ENCODE measurements around the gene EVI5.
A peak's percentile ranks its signal among the peaks of the same experiment; 100 is the strongest.

EVI5 gene

DNA sequence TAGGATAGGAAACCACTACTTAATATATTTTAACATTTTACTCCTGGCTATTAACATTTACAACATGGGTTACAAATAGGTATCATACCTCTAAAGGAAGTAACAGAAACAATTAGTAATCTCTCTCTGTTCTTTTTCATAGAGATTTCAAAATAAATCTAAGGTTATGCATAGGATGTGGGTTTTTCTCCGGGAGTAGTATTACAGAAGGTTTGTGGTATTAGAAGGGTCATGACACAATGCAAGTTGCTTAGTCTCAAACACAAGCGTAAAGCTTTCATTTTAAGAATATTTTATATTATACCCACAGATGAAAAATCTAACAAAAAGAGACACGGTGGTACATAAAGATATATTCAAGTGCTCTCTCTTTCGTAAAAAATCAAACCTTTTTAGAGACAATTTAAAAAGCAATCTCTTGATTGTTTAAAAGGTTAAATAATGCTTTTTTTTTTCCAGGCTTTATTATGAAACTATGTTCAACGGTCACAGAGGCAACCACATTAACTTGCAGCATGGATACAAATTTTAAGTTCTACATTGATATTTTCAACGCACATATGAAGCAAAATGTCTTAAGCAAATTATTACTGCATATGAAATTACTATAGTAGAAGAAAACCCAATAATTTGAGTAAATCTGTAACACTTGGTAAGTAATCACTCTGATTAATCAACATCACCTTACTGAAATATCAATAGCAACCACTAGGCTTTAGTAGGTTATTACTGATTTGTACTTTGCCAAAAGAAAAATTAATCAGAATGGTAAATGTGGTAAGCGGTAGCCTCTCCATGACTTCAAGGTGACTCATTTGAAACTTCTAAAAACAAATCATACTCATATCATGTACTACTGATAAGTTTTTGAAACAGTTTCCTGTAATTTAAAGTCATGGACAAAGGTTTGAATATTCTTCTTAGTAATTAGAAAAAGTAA is 200.8 kb downstream of the EVI5 start:
- DNase-seq (ENCODE audit: low read depth), result peak; percentile 77
- TF ChIP-seq, protein P1, sequence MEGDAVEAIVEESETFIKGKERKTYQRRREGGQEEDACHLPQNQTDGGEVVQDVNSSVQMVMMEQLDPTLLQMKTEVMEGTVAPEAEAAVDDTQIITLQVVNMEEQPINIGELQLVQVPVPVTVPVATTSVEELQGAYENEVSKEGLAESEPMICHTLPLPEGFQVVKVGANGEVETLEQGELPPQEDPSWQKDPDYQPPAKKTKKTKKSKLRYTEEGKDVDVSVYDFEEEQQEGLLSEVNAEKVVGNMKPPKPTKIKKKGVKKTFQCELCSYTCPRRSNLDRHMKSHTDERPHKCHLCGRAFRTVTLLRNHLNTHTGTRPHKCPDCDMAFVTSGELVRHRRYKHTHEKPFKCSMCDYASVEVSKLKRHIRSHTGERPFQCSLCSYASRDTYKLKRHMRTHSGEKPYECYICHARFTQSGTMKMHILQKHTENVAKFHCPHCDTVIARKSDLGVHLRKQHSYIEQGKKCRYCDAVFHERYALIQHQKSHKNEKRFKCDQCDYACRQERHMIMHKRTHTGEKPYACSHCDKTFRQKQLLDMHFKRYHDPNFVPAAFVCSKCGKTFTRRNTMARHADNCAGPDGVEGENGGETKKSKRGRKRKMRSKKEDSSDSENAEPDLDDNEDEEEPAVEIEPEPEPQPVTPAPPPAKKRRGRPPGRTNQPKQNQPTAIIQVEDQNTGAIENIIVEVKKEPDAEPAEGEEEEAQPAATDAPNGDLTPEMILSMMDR (IDR thresholded peaks at IDR 0.05; ENCODE audit: low read length, missing control alignments), result peak; percentile 8
- H3K4me3 ChIP-seq (replicated peaks; ENCODE audit: low read depth, low read length), result peak overlapping the region; percentile 40

DNA sequence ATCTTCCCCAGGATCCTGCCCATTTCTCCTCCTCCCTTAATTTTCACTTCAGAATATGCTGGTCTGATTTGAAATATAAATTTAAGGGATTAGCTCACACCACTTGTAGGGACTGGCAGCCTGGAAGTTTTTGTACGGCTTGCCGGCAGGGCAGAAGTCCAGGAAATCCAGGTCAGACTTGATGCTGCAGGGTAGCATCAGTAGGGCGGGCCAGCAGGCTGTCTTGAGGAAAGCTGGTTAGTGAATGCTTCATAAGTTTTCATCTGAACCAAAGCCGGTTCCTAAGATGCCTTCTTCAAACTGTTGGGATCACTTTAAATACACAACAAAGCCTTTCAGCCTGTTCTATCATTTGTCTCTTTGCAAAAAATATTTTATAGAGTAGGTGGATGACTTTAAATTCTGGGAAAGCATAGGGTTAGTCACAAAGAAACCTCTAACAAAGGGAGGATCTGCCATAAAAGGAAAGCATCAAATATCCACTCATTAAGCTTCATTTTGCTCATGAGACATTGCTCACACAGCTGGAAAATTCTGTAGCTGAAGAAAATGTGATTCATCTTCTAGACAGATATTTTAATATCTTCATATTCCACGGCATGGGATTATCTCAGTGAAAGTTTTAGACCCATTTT is 207.5 kb downstream of the EVI5 start:
- H3K4me3 ChIP-seq (replicated peaks; ENCODE audit: low read depth, low read length), result no peak overlapping the region
- TF ChIP-seq, protein P1 (IDR thresholded peaks at IDR 0.05; ENCODE audit: low read length, missing control alignments), result no peak
- DNase-seq (ENCODE audit: low read depth), result peak; percentile 56

DNA sequence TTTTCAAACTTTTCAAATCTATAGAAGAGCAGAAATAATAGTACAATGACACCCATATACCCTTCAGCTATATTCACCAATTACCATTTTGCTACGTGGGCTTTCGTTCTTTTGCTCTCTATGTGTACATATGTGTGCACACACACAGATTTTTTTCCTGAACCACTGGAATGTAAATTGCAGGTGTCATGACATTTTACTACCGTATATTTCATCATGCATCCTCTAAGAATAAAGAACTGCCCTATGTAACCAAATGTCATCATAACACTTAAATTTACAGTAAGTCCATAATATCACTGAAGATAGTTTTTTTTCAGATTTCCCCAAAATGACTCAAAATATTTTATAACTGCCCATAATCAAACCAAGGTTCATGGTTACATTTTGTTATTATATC is 209.8 kb downstream of the EVI5 start:
- TF ChIP-seq, protein P1 (IDR thresholded peaks at IDR 0.05; ENCODE audit: low read length, missing control alignments), result no peak
- no peak overlapping the region for H3K4me3 ChIP-seq (replicated peaks; ENCODE audit: low read depth, low read length)
- DNase-seq (ENCODE audit: low read depth), result no peak

DNA sequence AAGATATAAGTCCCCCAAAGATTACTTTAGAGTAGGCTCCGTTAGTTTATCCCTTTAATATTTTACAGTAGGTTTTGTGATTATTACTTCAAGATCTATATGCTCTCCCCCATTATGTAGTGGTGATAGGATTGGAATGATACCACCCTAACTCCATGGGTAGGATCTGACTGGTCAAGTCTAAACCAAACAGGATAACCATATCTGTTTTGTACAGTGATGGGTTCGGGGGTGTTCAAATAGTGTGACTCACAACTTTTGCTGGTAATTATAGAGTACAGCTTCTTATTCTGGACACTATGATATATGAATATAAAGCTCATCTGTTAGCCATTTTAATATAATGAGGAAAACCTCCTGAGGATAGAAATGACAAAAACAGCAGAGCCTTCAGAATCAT is 212.4 kb downstream of the EVI5 start:
- no peak for DNase-seq (ENCODE audit: low read depth)
- TF ChIP-seq, protein P1 (IDR thresholded peaks at IDR 0.05; ENCODE audit: low read length, missing control alignments), result no peak
- H3K4me3 ChIP-seq (replicated peaks; ENCODE audit: low read depth, low read length), result no peak overlapping the region

DNA sequence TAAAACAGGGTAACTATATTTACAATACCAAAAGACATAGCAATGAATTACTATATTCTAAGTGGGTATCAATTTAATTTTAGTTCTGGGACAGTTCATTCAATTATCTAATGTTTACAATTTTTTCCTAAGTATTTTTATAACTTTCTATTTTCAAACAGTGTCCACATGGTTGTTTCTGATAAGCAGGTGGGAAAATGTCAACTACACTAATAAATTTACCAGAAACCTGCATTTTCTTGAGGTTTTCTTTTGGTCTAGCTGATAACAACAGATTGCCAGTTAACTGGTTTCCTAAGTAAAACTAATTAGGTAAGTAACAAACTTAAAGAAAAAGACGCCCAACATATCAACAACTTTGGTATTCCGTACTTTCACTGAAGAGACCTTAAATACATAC is 213.3 kb downstream of the EVI5 start:
- TF ChIP-seq, protein P1 (IDR thresholded peaks at IDR 0.05; ENCODE audit: low read length, missing control alignments), result no peak
- no peak overlapping the region for H3K4me3 ChIP-seq (replicated peaks; ENCODE audit: low read depth, low read length)
- no peak for DNase-seq (ENCODE audit: low read depth)

DNA sequence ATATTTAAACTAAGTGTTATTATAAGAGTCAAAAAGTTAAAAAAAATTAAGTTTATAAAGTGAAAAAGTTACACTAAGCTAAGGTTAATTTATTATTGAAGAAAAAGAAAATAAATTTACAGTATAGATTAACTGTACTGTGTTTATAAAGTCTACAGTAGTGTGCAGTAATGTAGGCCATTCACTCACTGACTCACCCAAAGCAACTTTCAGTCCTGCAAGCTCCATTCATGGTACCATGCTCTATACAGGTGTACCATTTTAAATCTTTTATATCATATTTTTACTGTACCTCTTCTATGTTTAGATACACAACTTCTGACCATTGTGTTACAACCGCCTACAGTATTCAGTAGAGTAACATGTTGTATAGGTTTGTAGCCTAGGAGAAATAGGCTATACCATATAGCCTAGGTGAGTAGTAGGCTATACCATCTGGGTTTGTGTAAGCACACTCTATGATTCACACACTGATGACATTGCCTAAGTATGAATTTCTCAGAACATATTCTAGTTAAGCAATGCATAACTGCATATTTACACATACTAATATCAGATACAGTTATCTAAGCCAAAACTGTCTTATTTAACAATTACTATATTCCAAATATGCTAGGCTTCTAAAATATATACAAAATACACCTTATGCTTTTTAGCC is 217.6 kb downstream of the EVI5 start:
- DNase-seq (ENCODE audit: low read depth), result peak; percentile 62
- TF ChIP-seq, protein P1 (IDR thresholded peaks at IDR 0.05; ENCODE audit: low read length, missing control alignments), result no peak
- H3K4me3 ChIP-seq (replicated peaks; ENCODE audit: low read depth, low read length), result no peak overlapping the region

Data from fibroblast of pulmonary artery (primary cell).